Activated CD8-positive, alpha-beta memory T cell treated with anti-CD3 and anti-CD28 coated beads, Interleukin-2, amount 50 U/mL, for 4 hours (primary cell): ENCODE measurements around the gene CD8A.
"Not testable (repeated sequence)": the region's sequence is repeated elsewhere in the genome, so short reads cannot be mapped to it uniquely, and the experiment has no call there.

Experiments
- DNase-seq: peaks from one replicate; pipeline ENCODE4 v3.0.0-alpha.2; 2020

The CD8A gene

GRCh38 chr2:86775338-86775737 lies 15.4 kb downstream of the CD8A start:
- no peak for DNase-seq

GRCh38 chr2:86774862-86775261 lies 15.9 kb downstream of the CD8A start:
- DNase-seq, result no peak

GRCh38 chr2:86772611-86773010 lies 18.1 kb downstream of the CD8A start:
- no peak for DNase-seq

- DNase-seq, result no peak
Observed at GRCh38 chr2:86770816-86771301, 19.9 kb downstream of the CD8A start.

GRCh38 chr2:86769838-86770237 lies 20.9 kb downstream of the CD8A start:
- no peak for DNase-seq

GRCh38 chr2:86768189-86768949 lies 22.3 kb downstream of the CD8A start:
- DNase-seq, result no peak

- DNase-seq, result no peak
Observed at GRCh38 chr2:86765310-86765695, 25.4 kb downstream of the CD8A start.

GRCh38 chr2:86764661-86765309 lies 25.9 kb downstream of the CD8A start:
- DNase-seq, result peak; percentile 44

GRCh38 chr2:86760371-86760770 lies 30.3 kb downstream of the CD8A start:
- DNase-seq, result no peak

- DNase-seq, result no peak
Observed at GRCh38 chr2:86758405-86758804, 32.3 kb downstream of the CD8A start.

- no peak for DNase-seq
Observed at GRCh38 chr2:86753606-86754005, 37.1 kb downstream of the CD8A start.

GRCh38 chr2:86752934-86753333 lies 37.8 kb downstream of the CD8A start:
- DNase-seq, result no peak

- DNase-seq, result no peak
Observed at GRCh38 chr2:86751778-86752177, 38.9 kb downstream of the CD8A start.

GRCh38 chr2:86750240-86750839 lies 40.4 kb downstream of the CD8A start:
- DNase-seq, result no peak

- DNase-seq, result no peak
Observed at GRCh38 chr2:86747711-86748639, 42.7 kb downstream of the CD8A start.

- no peak for DNase-seq
Observed at GRCh38 chr2:86746939-86747338, 43.8 kb downstream of the CD8A start.

- no peak for DNase-seq
Observed at GRCh38 chr2:86744152-86744551, 46.6 kb downstream of the CD8A start.

- not testable (repeated sequence) for DNase-seq
Observed at GRCh38 chr2:86741889-86742498, 48.7 kb downstream of the CD8A start.

- DNase-seq, result not testable (repeated sequence)
Observed at GRCh38 chr2:86739889-86740288, 50.8 kb downstream of the CD8A start.

GRCh38 chr2:86739485-86739884 lies 51.2 kb downstream of the CD8A start:
- not testable (repeated sequence) for DNase-seq

GRCh38 chr2:86734896-86735295 lies 55.8 kb downstream of the CD8A start:
- DNase-seq, result not testable (repeated sequence)
